ENCODE measurements around the gene DUSP1.

DNA sequence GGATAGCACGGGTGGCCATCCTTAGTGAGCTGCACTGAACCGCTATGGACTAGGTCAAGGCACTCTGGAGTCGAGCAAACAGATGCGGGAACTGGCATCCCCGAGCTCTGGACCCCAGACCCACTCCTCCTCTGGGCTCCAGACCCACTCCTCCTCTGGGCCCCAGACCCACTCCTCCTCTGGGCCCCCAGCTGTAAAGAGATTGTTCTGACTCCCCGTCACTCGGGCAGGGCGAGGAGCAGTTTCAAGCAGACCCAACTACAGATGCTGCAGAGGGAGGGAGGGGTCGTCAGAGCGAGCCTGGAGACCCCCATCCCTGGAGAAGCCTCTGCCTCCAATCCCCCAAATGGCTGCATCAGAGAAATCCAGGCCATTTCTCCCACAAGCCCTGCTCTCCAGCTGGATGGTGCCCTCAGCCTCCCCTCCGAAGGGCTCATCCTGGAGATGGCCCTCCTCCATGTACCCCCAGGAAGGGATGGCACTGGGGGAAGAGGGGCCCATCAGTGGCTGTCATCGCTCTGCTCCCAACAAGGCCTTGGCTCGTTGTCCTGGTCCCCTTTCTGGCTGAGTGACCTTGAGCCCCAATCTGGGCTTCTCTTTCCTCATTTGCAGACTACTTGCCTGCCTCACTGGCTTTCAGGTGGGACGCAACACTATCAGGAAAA is 38.7 kb downstream of the DUSP1 start:
- TF ChIP-seq, protein P1, sequence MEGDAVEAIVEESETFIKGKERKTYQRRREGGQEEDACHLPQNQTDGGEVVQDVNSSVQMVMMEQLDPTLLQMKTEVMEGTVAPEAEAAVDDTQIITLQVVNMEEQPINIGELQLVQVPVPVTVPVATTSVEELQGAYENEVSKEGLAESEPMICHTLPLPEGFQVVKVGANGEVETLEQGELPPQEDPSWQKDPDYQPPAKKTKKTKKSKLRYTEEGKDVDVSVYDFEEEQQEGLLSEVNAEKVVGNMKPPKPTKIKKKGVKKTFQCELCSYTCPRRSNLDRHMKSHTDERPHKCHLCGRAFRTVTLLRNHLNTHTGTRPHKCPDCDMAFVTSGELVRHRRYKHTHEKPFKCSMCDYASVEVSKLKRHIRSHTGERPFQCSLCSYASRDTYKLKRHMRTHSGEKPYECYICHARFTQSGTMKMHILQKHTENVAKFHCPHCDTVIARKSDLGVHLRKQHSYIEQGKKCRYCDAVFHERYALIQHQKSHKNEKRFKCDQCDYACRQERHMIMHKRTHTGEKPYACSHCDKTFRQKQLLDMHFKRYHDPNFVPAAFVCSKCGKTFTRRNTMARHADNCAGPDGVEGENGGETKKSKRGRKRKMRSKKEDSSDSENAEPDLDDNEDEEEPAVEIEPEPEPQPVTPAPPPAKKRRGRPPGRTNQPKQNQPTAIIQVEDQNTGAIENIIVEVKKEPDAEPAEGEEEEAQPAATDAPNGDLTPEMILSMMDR (conservative IDR thresholded peaks at IDR 0.05) = no peak
- TF ChIP-seq EZH2 (IDR thresholded peaks at IDR 0.05; ENCODE audit: low read depth) = no peak
